PC-9 (cell line): ENCODE results near the gene PTPRG. TPM values are rescaled to one million over a fixed set of nuclear protein-coding genes. Genes with fewer than 3 reads are reported as not detected.

Experiments used
- BruUV-seq: library from RNA; stranded (reverse); fragments of 400-500 nt; replicated peaks from 2 replicates; lab custom pipeline; 2021; lab: Mats Ljungman, UMichigan
- CTCF ChIA-PET: fragments of 300-600 bp; sonication (Branson Sonifier 250); formaldehyde crosslinking; loops from one replicate; lab custom pipeline; 2022; ENCODE audit warnings: antibody characterized with exemption; lab: Charles Lee
- POLR2A ChIA-PET: fragments of 300-600 bp; sonication (Branson Sonifier 250); formaldehyde crosslinking; loops from one replicate; lab custom pipeline; 2022; ENCODE audit warnings: antibody characterized with exemption; ENCODE audit not compliant: unreplicated experiment; lab: Charles Lee
- DNase-seq, 2 experiments: peaks; one replicate each; pipeline versions ENCODE4 v3.0.0 to v3.0.0-alpha.2; 2015 to 2022; ENCODE audit warnings: mixed read lengths in 1 of 2
- H2AFZ ChIP-seq: fragments of 200-600 bp; sonication (generic); 2 replicates; pipeline ENCODE4 v1.8.1; 2017; ENCODE audit warnings: antibody characterized with exemption
- H3F3A ChIP-seq: fragments of 200-600 bp; sonication (generic); 2 replicates; pipeline ENCODE4 v1.8.1; 2017; ENCODE audit warnings: antibody characterized with exemption, mild to moderate bottlenecking, low read depth; ENCODE audit not compliant: insufficient read depth
- H3K27ac ChIP-seq: fragments of 200-600 bp; sonication (generic); 2 replicates; pipeline ENCODE4 v1.6.1; 2016; ENCODE audit warnings: mixed run types
- H3K27me3 ChIP-seq: fragments of 200-600 bp; sonication (generic); 2 replicates; pipeline ENCODE4 v1.6.1; 2016; ENCODE audit warnings: low read depth, mixed run types; ENCODE audit not compliant: insufficient read depth
- H3K36me3 ChIP-seq: fragments of 200-600 bp; sonication (generic); 2 replicates; pipeline ENCODE4 v1.6.1; 2016; ENCODE audit warnings: low read depth, mixed run types
- H3K4me1 ChIP-seq: fragments of 200-600 bp; sonication (generic); replicated peaks from 2 replicates; pipeline ENCODE4 v1.6.1; 2016; ENCODE audit warnings: mixed run types; ENCODE audit not compliant: insufficient read depth
- H3K4me2 ChIP-seq: fragments of 200-600 bp; sonication (generic); 2 replicates; pipeline ENCODE4 v1.6.1; 2017; ENCODE audit warnings: mixed run types
- H3K4me3 ChIP-seq: fragments of 200-600 bp; sonication (generic); 2 replicates; pipeline ENCODE4 v1.6.1; 2016; ENCODE audit warnings: mixed run types
- H3K79me2 ChIP-seq: fragments of 200-600 bp; sonication (generic); 2 replicates; pipeline ENCODE4 v1.6.1; 2017; ENCODE audit warnings: low read depth, mixed run types
- H3K9me2 ChIP-seq: fragments of 200-600 bp; sonication (generic); 2 replicates; pipeline ENCODE4 v1.8.1; 2017; ENCODE audit warnings: mild to moderate bottlenecking; ENCODE audit not compliant: insufficient read depth
- H3K9me3 ChIP-seq: fragments of 200-600 bp; sonication (generic); 2 replicates; pipeline ENCODE4 v1.8.1; 2016; ENCODE audit warnings: low read depth; ENCODE audit not compliant: insufficient read depth
- H4K20me1 ChIP-seq: fragments of 200-600 bp; sonication (generic); 2 replicates; pipeline ENCODE4 v1.8.1; 2017; ENCODE audit not compliant: insufficient read depth
- EZH2 ChIP-seq: fragments of 200-600 bp; sonication (generic); IDR thresholded peaks from 2 replicates; pipeline ENCODE4 v1.8.0; 2017; ENCODE audit warnings: antibody characterized with exemption, low read depth
- intact Hi-C: fragments of 100-400 bp; cut with micrococcal nuclease; formaldehyde crosslinking; loops from one replicate; pipeline ENCODE4 v1.10.0; 2022; ENCODE audit not compliant: unreplicated experiment
- total RNA-seq: library from RNA; stranded (reverse); gene quantifications from 2 replicates; pipeline ENCODE4 v1.2.3, GENCODE V29; 2021
- TF ChIP-seq, protein P1 (sequence below): fragments of 200-600 bp; sonication (generic); conservative IDR thresholded peaks from 2 replicates; pipeline ENCODE4 v1.6.1; 2017; ENCODE audit warnings: mixed run types, antibody characterized with exemption, mild to moderate bottlenecking, moderate library complexity

Gene PTPRG
- total RNA-seq, 1 experiment from 2014 or later = 32.9 TPM

DNA sequence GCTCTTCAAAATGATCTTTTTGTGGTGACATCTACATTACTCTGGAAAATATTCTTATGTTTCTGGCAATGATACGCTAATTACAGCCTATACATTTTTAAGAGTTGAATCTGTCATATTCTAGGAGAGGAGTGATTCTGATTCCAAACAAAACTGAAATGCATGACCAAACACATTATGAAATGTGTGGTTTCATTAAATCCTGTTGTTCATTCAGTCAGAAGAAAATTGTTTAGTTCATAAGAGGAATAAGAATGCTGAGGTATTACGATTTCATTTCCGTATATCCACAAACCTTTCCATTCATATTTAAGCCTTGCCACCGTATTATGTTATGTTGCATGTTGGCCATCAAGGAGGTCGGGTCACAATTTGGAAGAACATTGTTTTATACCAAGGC, 466.9 kb downstream of the PTPRG start:
- ChIA-PET CTCF (no interaction called here), POLR2A (no interaction called here)
- Histone ChIP-seq H3K4me2 (no peak overlapping the region), H4K20me1 (no peaks in the 10 kb centered on the region), H3K79me2 (no peaks in the 10 kb centered on the region), H2AFZ (no peak overlapping the region), H3K27ac (no peak overlapping the region), H3K27me3 (no peaks in the 10 kb centered on the region), H3K4me1 (no peaks in the 10 kb centered on the region), H3K4me3 (no peak overlapping the region), H3F3A (no peaks in the 10 kb centered on the region), H3K36me3 (no peaks in the 10 kb centered on the region), H3K9me3 (no peaks in the 10 kb centered on the region), H3K9me2 (no peaks in the 10 kb centered on the region)
- no peak for DNase-seq
- BruUV-seq = no TSS peak
- TF ChIP-seq EZH2 = no peak
- TF ChIP-seq, protein P1, sequence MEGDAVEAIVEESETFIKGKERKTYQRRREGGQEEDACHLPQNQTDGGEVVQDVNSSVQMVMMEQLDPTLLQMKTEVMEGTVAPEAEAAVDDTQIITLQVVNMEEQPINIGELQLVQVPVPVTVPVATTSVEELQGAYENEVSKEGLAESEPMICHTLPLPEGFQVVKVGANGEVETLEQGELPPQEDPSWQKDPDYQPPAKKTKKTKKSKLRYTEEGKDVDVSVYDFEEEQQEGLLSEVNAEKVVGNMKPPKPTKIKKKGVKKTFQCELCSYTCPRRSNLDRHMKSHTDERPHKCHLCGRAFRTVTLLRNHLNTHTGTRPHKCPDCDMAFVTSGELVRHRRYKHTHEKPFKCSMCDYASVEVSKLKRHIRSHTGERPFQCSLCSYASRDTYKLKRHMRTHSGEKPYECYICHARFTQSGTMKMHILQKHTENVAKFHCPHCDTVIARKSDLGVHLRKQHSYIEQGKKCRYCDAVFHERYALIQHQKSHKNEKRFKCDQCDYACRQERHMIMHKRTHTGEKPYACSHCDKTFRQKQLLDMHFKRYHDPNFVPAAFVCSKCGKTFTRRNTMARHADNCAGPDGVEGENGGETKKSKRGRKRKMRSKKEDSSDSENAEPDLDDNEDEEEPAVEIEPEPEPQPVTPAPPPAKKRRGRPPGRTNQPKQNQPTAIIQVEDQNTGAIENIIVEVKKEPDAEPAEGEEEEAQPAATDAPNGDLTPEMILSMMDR = no peak
- intact Hi-C loops = no loop called here

- TF ChIP-seq EZH2 = no peak
- TF ChIP-seq, protein P1 = no peak
- no peak overlapping the region for H3K4me3 ChIP-seq
- no peak overlapping the region for H3K4me2 ChIP-seq
- intact Hi-C loops = no loop called here
- H3K36me3 ChIP-seq = no peaks in the 10 kb centered on the region
- no TSS peak for BruUV-seq
- no peaks in the 10 kb centered on the region for H3K9me3 ChIP-seq
- no peak for DNase-seq
- CTCF ChIA-PET = no interaction called here
- no peaks in the 10 kb centered on the region for H3K27me3 ChIP-seq
- no peak overlapping the region for H2AFZ ChIP-seq
- no peaks in the 10 kb centered on the region for H3K4me1 ChIP-seq
- H3K27ac ChIP-seq = no peak overlapping the region
- no peaks in the 10 kb centered on the region for H3K9me2 ChIP-seq
- H4K20me1 ChIP-seq = no peaks in the 10 kb centered on the region
- POLR2A ChIA-PET = no interaction called here
- H3K79me2 ChIP-seq = no peaks in the 10 kb centered on the region
- H3F3A ChIP-seq = no peaks in the 10 kb centered on the region
These were observed 471.4 kb downstream of the PTPRG start for GRCh38 chr3:62032738-62033137.

DNA sequence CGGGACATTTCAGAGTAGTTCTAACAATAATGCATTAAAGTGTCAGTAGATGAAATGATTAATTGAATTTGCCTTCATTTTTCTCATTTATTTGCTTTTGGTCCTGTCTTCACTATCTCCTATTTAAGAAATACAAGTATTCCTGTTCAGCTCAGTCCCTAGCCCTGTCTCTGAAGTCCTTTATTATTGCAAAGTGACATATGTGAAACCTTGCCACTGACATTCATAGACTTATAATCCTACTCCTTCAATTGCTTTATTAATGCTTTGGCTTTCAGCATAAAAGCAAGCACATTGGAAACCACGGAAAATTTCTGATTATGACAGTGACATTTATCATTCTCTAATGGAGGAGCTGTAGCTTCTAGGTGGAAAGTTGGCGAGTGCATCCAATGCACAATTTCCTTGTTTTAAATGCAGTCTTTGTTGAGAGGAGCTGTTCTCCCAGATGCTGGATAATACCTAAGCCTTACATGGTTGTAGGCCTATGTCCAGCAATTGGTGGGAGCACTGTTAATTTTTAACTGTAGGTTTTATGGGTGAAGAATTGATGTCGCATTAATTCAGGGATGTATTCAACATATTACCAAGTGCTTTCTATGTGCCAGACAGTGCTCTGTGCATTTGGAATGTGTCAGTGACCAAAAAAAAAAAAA, 474.2 kb downstream of the PTPRG start:
- TF ChIP-seq EZH2 = no peak
- TF ChIP-seq, protein P1 = no peak
- Histone ChIP-seq H3K9me2 (no peaks in the 10 kb centered on the region), H3F3A (no peaks in the 10 kb centered on the region), H4K20me1 (no peaks in the 10 kb centered on the region), H3K4me2 (no peak overlapping the region), H2AFZ (no peak overlapping the region), H3K36me3 (no peaks in the 10 kb centered on the region), H3K79me2 (no peaks in the 10 kb centered on the region), H3K4me3 (no peak overlapping the region), H3K9me3 (no peaks in the 10 kb centered on the region), H3K27me3 (no peaks in the 10 kb centered on the region), H3K4me1 (no peaks in the 10 kb centered on the region), H3K27ac (no peak overlapping the region)
- CTCF ChIA-PET = interaction anchor here (0.6 kb wide), 2 partner anchors 9 to 22 kb away, joined by 3 to 4 read pairs; no protein-coding TSS in a partner anchor
- intact Hi-C loops = no loop called here
- POLR2A ChIA-PET = no interaction called here
- no peak for DNase-seq
- BruUV-seq = no TSS peak
